ENCODE measurements around the gene NAALADL2. TPM values are rescaled to one million over a fixed set of nuclear protein-coding genes. Genes with fewer than 3 reads are reported as not detected.

NAALADL2 gene
- total RNA-seq, 4 donors from 2014 or later, result 0.26 to 218 (median 17.4) TPM

DNA sequence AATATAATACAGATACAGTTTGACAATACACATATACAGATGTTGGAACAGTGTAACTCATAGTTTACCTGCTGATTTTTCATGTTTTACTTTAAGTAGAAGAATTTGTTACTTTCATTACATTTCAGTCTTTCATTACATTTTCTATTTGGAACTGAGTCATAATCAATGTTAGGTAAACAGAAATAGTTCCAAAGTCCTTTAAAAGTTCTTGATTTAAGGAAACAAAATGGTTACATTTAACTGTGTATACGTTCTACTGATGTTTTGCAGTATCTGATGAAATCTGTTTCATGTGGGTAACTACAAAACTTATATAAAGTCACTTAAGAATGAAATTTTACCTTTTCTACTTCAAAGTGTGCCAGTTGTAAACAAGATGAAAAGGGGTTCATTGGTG is 721.2 kb downstream of the NAALADL2 start:
- H3K4me3 ChIP-seq, result no peak overlapping the region
- H3K27ac ChIP-seq, result no peak overlapping the region
- DNase-seq, result no peak
- H3K36me3 ChIP-seq, result no peaks in the 10 kb centered on the region
- TF ChIP-seq POLR2A (IDR thresholded peaks at IDR 0.05), result no peak
- TF ChIP-seq CTCF (IDR thresholded peaks at IDR 0.05), result no peak
- intact Hi-C loops (cut with DNase I; ENCODE audit: low total_unique reads), result no loop called here
- no peaks in the 10 kb centered on the region for H3K4me1 ChIP-seq
- H3K9me3 ChIP-seq, result no peaks in the 10 kb centered on the region
- H3K27me3 ChIP-seq, result no peaks in the 10 kb centered on the region

DNA sequence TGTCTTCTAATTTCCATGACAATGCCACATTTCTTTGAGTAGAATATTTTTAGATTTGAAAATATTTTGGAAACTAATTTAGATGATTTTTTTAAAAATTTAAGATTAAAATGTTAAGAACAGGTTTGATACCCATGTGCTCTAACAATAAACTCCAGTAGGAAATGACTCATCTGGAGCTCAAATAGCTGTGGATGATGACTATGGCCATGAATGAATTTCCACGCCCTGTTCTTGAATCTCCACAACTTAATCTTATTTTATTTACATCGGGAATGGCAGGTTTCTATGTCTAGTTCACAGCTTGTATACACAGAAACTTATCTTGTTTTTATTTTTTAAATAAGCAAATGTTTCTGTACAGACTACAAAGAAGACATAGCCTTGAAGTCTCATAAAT is 726.8 kb downstream of the NAALADL2 start:
- TF ChIP-seq POLR2A (IDR thresholded peaks at IDR 0.05), result no peak
- no peak for TF ChIP-seq CTCF (IDR thresholded peaks at IDR 0.05)
- Histone ChIP-seq H3K36me3 (no peaks in the 10 kb centered on the region), H3K27ac (no peak overlapping the region), H3K9me3 (no peaks in the 10 kb centered on the region), H3K4me1 (no peaks in the 10 kb centered on the region), H3K27me3 (no peaks in the 10 kb centered on the region), H3K4me3 (no peak overlapping the region)
- DNase-seq, result no peak
- intact Hi-C loops (cut with DNase I; ENCODE audit: low total_unique reads), result no loop called here

DNA sequence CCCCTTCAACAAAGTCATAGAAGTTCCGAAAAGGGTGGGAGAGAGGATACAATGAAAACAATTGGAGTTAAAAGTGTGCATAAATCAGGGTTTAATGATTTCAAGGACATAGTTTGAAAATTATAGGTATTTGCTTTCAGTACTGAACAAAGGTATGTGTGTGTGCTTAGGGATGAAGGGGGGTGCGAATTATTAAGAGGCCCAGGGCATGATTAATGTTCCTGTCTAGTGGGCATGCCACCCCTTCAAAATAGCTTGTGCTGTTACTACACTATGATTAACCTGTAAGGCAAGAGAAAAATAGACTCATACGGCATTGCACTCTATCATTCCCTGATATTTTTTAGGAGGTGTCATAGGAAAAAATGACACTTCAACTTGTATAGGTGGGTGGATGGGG is 731.6 kb downstream of the NAALADL2 start:
- H3K4me1 ChIP-seq, result no peaks in the 10 kb centered on the region
- TF ChIP-seq CTCF (IDR thresholded peaks at IDR 0.05), result no peak
- TF ChIP-seq POLR2A (IDR thresholded peaks at IDR 0.05), result no peak
- no peaks in the 10 kb centered on the region for H3K27me3 ChIP-seq
- no peak overlapping the region for H3K4me3 ChIP-seq
- intact Hi-C loops (cut with DNase I; ENCODE audit: low total_unique reads), result no loop called here
- H3K27ac ChIP-seq, result no peak overlapping the region
- no peak for DNase-seq
- H3K36me3 ChIP-seq, result no peaks in the 10 kb centered on the region
- no peaks in the 10 kb centered on the region for H3K9me3 ChIP-seq

DNA sequence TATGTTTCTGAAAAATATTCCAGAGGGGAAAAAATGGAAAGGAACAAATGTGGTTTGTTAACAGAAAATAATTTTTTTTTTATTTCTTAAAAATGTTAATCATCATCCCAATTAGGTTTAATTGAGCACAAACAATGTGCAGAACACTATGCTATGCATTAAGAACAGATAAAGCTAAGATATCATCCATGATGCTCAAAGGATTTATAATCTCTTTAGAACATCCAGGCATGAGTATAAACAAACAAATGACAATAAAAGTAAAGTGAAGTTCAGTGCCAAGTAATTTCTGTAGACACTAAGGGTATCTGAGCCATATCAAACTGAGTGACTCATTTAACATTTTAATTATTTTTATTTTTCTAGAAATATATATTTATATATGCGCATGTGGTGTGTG is 732.2 kb downstream of the NAALADL2 start:
- H3K27me3 ChIP-seq, result no peaks in the 10 kb centered on the region
- H3K4me3 ChIP-seq, result no peak overlapping the region
- TF ChIP-seq POLR2A (IDR thresholded peaks at IDR 0.05) (no peak), CTCF (IDR thresholded peaks at IDR 0.05) (no peak)
- intact Hi-C loops (cut with DNase I; ENCODE audit: low total_unique reads), result no loop called here
- DNase-seq, result no peak
- no peaks in the 10 kb centered on the region for H3K9me3 ChIP-seq
- no peak overlapping the region for H3K27ac ChIP-seq
- H3K4me1 ChIP-seq, result no peaks in the 10 kb centered on the region
- H3K36me3 ChIP-seq, result no peaks in the 10 kb centered on the region

GRCh38 chr3:175593331-175593730 is 734.2 kb downstream of the NAALADL2 start:
- Histone ChIP-seq H3K36me3 (no peaks in the 10 kb centered on the region), H3K27ac (no peak overlapping the region), H3K4me1 (no peaks in the 10 kb centered on the region), H3K27me3 (no peaks in the 10 kb centered on the region), H3K9me3 (no peaks in the 10 kb centered on the region), H3K4me3 (no peak overlapping the region)
- intact Hi-C loops (cut with DNase I; ENCODE audit: low total_unique reads), result no loop called here
- DNase-seq, result no peak
- TF ChIP-seq POLR2A (IDR thresholded peaks at IDR 0.05) (no peak), CTCF (IDR thresholded peaks at IDR 0.05) (no peak)

Data from uterus (tissue), 4 donors.